Left ventricle myocardium inferior (tissue), 1 donor: ENCODE measurements around the gene CNTNAP2. TPM values are rescaled to one million over a fixed set of nuclear protein-coding genes. Genes with fewer than 3 reads are reported as not detected.

Source experiments
- DNase-seq: peaks from one replicate; pipeline ENCODE4 v3.0.0-alpha.2; 2020
- H3K27ac ChIP-seq: fragments of 200-600 bp; replicated peaks from 2 replicates; pipeline ENCODE4 v1.8.0; 2021
- H3K27me3 ChIP-seq: fragments of 200-600 bp; 2 replicates; pipeline ENCODE4 v1.8.0; 2021; ENCODE audit warnings: low read depth
- H3K36me3 ChIP-seq: fragments of 200-600 bp; 2 replicates; pipeline ENCODE4 v1.8.0; 2021
- H3K4me1 ChIP-seq: fragments of 200-600 bp; 2 replicates; pipeline ENCODE4 v1.8.0; 2021
- H3K4me3 ChIP-seq: fragments of 200-600 bp; 2 replicates; pipeline ENCODE4 v1.8.0; 2021; ENCODE audit warnings: mild to moderate bottlenecking, moderate library complexity
- H3K9me3 ChIP-seq: fragments of 200-600 bp; replicated peaks from 2 replicates; pipeline ENCODE4 v1.8.0; 2021
- CTCF ChIP-seq: fragments of 200-600 bp; IDR thresholded peaks from 2 replicates; pipeline ENCODE4 v1.8.0; 2021; ENCODE audit warnings: antibody characterized with exemption, mild to moderate bottlenecking, borderline replicate concordance
- intact Hi-C: fragments of 100-400 bp; cut with micrococcal nuclease; formaldehyde crosslinking; loops from one replicate; pipeline ENCODE4 v1.11.0; 2022
- total RNA-seq: library from RNA; stranded (reverse); fragmentation: NEBNext Ultra II Directional; extraction: Animal tissue kit (Norgen Biotek cat#: 25700); gene quantifications from one replicate; pipeline ENCODE4 v1.2.1, GENCODE V29; 2021
- donor health status: DM: no; HTN: yes; CAD: no; lungs with severe emphysema.

Gene CNTNAP2
- total RNA-seq, 1 donor from 2014 or later, result 0.99 TPM

- Histone ChIP-seq H3K4me3 (no peak overlapping the region), H3K36me3 (no peaks in the 10 kb centered on the region), H3K27me3 (peaks cover 11% of the 10 kb centered on the region), H3K9me3 (no peaks in the 10 kb centered on the region), H3K4me1 (no peaks in the 10 kb centered on the region), H3K27ac (no peak overlapping the region)
- intact Hi-C loops, result no loop called here
- TF ChIP-seq CTCF, result no peak
- no peak for DNase-seq
Observed at GRCh38 chr7:148116195-148116594, 1999.6 kb downstream of the CNTNAP2 start.

- Histone ChIP-seq H3K9me3 (no peaks in the 10 kb centered on the region), H3K27me3 (peaks cover 11% of the 10 kb centered on the region), H3K4me1 (no peaks in the 10 kb centered on the region), H3K4me3 (no peak overlapping the region), H3K27ac (no peak overlapping the region), H3K36me3 (no peaks in the 10 kb centered on the region)
- TF ChIP-seq CTCF, result no peak
- intact Hi-C loops, result no loop called here
- no peak for DNase-seq
Observed at GRCh38 chr7:148116829-148117403, 2000.3 kb downstream of the CNTNAP2 start.

GRCh38 chr7:148118371-148118770, 2001.8 kb downstream of the CNTNAP2 start:
- no peak overlapping the region for H3K27ac ChIP-seq
- peaks cover 11% of the 10 kb centered on the region for H3K27me3 ChIP-seq
- H3K36me3 ChIP-seq, result no peaks in the 10 kb centered on the region
- DNase-seq, result no peak
- intact Hi-C loops, result no loop called here
- H3K4me1 ChIP-seq, result no peaks in the 10 kb centered on the region
- no peak overlapping the region for H3K4me3 ChIP-seq
- H3K9me3 ChIP-seq, result no peaks in the 10 kb centered on the region
- no peak for TF ChIP-seq CTCF

GRCh38 chr7:148121401-148121800, 2004.8 kb downstream of the CNTNAP2 start:
- no peaks in the 10 kb centered on the region for H3K36me3 ChIP-seq
- no peaks in the 10 kb centered on the region for H3K9me3 ChIP-seq
- intact Hi-C loops, result no loop called here
- no peak for DNase-seq
- no peak overlapping the region for H3K4me3 ChIP-seq
- H3K27me3 ChIP-seq, result peaks cover 11% of the 10 kb centered on the region
- no peaks in the 10 kb centered on the region for H3K4me1 ChIP-seq
- TF ChIP-seq CTCF, result no peak
- H3K27ac ChIP-seq, result no peak overlapping the region

- TF ChIP-seq CTCF, result no peak
- Histone ChIP-seq H3K36me3 (no peaks in the 10 kb centered on the region), H3K9me3 (no peaks in the 10 kb centered on the region), H3K27ac (no peak overlapping the region), H3K4me1 (no peaks in the 10 kb centered on the region), H3K27me3 (peaks cover 11% of the 10 kb centered on the region), H3K4me3 (no peak overlapping the region)
- DNase-seq, result no peak
- intact Hi-C loops, result no loop called here
Observed at GRCh38 chr7:148121847-148122246, 2005.2 kb downstream of the CNTNAP2 start.
